ENCODE data around the gene CD59.
"Not testable (repeated sequence)": the region's sequence is repeated elsewhere in the genome, so short reads cannot be mapped to it uniquely, and the experiment has no call there.

CD59 gene

GRCh38 chr11:33665350-33666106 is 70.7 kb downstream of the CD59 start:
- no peak for DNase-seq (ENCODE audit: low read depth in 2 of 2)

GRCh38 chr11:33664827-33665226 is 71.4 kb downstream of the CD59 start:
- DNase-seq (ENCODE audit: low read depth in 2 of 2): no peak

- no peak for DNase-seq (ENCODE audit: low read depth in 2 of 2)
Observed at GRCh38 chr11:33664166-33664565, 72.1 kb downstream of the CD59 start.

- no peak for DNase-seq (ENCODE audit: low read depth in 2 of 2)
Observed at GRCh38 chr11:33663121-33663520, 73.1 kb downstream of the CD59 start.

- DNase-seq (ENCODE audit: low read depth in 2 of 2): not testable (repeated sequence)
Observed at GRCh38 chr11:33661526-33661925, 74.7 kb downstream of the CD59 start.

GRCh38 chr11:33660962-33661361 is 75.3 kb downstream of the CD59 start:
- no peak for DNase-seq (ENCODE audit: low read depth in 2 of 2)

- DNase-seq (ENCODE audit: low read depth in 2 of 2): no peak
Observed at GRCh38 chr11:33659370-33660139, 76.7 kb downstream of the CD59 start.

GRCh38 chr11:33658195-33658900 is 77.9 kb downstream of the CD59 start:
- no peak for DNase-seq (ENCODE audit: low read depth in 2 of 2)

- no peak for DNase-seq (ENCODE audit: low read depth in 2 of 2)
Observed at GRCh38 chr11:33657757-33658156, 78.5 kb downstream of the CD59 start.

- DNase-seq (ENCODE audit: low read depth in 2 of 2): no peak
Observed at GRCh38 chr11:33656768-33657167, 79.5 kb downstream of the CD59 start.

- no peak for DNase-seq (ENCODE audit: low read depth in 2 of 2)
Observed at GRCh38 chr11:33655842-33656600, 80.2 kb downstream of the CD59 start.

- DNase-seq (ENCODE audit: low read depth in 2 of 2): no peak
Observed at GRCh38 chr11:33654594-33654993, 81.6 kb downstream of the CD59 start.

Data from stimulated activated CD8-positive, alpha-beta memory T cell treated with anti-CD3 and anti-CD28 coated beads, Interleukin-2, amount 100 ng/mL, for 48 hours (primary cell).